Glutamatergic neuron (in vitro differentiated cells): ENCODE measurements around the gene SLC9A3. TPM values are rescaled to one million over a fixed set of nuclear protein-coding genes. Genes with fewer than 3 reads are reported as not detected.

Source experiments
- DNase-seq: peaks from one replicate; pipeline ENCODE4 v3.0.0; 2022
- H3K27ac Mint-ChIP-seq: one replicate; pipeline ENCODE4 v1.8.0; 2020; ENCODE audit warnings: mild to moderate bottlenecking, mixed read lengths, inconsistent platforms; ENCODE audit not compliant: unreplicated experiment
- H3K27me3 Mint-ChIP-seq: one replicate; pipeline ENCODE4 v1.8.0; 2020; ENCODE audit warnings: mild to moderate bottlenecking, moderate library complexity, mixed read lengths, inconsistent platforms; ENCODE audit not compliant: unreplicated experiment
- H3K36me3 Mint-ChIP-seq: one replicate; pipeline ENCODE4 v1.8.0; 2020; ENCODE audit warnings: mild to moderate bottlenecking, mixed read lengths, inconsistent platforms; ENCODE audit not compliant: unreplicated experiment
- H3K4me1 Mint-ChIP-seq: one replicate; pipeline ENCODE4 v1.8.0; 2020; ENCODE audit warnings: mild to moderate bottlenecking, low read depth, mixed read lengths, inconsistent platforms; ENCODE audit not compliant: unreplicated experiment
- H3K4me3 Mint-ChIP-seq: one replicate; pipeline ENCODE4 v1.8.0; 2020; ENCODE audit warnings: mild to moderate bottlenecking, mixed read lengths, inconsistent platforms; ENCODE audit not compliant: unreplicated experiment
- H3K9me3 Mint-ChIP-seq: one replicate; pipeline ENCODE4 v1.8.0; 2020; ENCODE audit warnings: mild to moderate bottlenecking, moderate library complexity, mixed read lengths, inconsistent platforms; ENCODE audit not compliant: unreplicated experiment
- CTCF ChIP-seq: fragments of 200-600 bp; sonication (generic); IDR thresholded peaks from one replicate; pipeline ENCODE4 v1.5.0; 2021; ENCODE audit not compliant: partially characterized antibody, unreplicated experiment
- total RNA-seq: library from RNA; stranded (reverse); fragmentation: NEBNext Ultra II Directional; extraction: Animal tissue kit (Norgen Biotek cat#: 25700); gene quantifications from one replicate; pipeline ENCODE4 v1.2.1, GENCODE V29; 2021; ENCODE audit not compliant: unreplicated experiment

Gene SLC9A3
- total RNA-seq, 1 donor from 2014 or later: 1.1 TPM

- H3K27me3 Mint-ChIP-seq: peaks cover 11% of the 10 kb centered on the region
- no peak overlapping the region for H3K27ac Mint-ChIP-seq
- no peak for DNase-seq
- TF ChIP-seq CTCF: no peak
- H3K4me3 Mint-ChIP-seq: no peak overlapping the region
- peaks cover 7% of the 10 kb centered on the region for H3K4me1 Mint-ChIP-seq
- peaks cover 12% of the 10 kb centered on the region for H3K36me3 Mint-ChIP-seq
- H3K9me3 Mint-ChIP-seq: peaks cover 10% of the 10 kb centered on the region
Measured at GRCh38 chr5:568809-569208, 44.6 kb upstream of the SLC9A3 start.

- peaks cover 12% of the 10 kb centered on the region for H3K36me3 Mint-ChIP-seq
- no peak for TF ChIP-seq CTCF
- H3K9me3 Mint-ChIP-seq: peaks cover 10% of the 10 kb centered on the region
- no peak overlapping the region for H3K27ac Mint-ChIP-seq
- DNase-seq: no peak
- H3K4me1 Mint-ChIP-seq: peaks cover 7% of the 10 kb centered on the region
- H3K4me3 Mint-ChIP-seq: no peak overlapping the region
- H3K27me3 Mint-ChIP-seq: peaks cover 11% of the 10 kb centered on the region
Measured at GRCh38 chr5:568061-568781, 44.0 kb upstream of the SLC9A3 start.

DNA sequence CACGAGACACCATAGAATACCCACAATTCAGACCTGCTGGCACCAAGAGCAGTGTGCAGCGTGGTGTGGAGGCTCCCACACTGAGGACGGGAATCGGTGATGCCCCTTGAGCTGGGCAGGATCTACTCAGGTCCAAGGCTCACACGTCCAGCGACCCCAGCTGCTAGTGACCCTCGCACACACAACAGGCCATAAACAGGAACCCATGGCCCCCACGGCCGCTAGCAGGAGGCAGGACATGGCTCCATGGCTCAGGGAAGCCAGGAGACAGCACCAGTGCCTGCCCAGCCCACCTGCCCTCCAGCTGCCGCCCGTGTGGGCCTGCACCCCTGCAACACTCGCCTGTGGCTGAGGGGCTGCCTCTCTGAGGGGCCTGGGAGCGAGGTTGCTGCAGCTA lies 43.4 kb upstream of the SLC9A3 start:
- peaks cover 11% of the 10 kb centered on the region for H3K27me3 Mint-ChIP-seq
- TF ChIP-seq CTCF: no peak
- H3K9me3 Mint-ChIP-seq: peaks cover 10% of the 10 kb centered on the region

DNA sequence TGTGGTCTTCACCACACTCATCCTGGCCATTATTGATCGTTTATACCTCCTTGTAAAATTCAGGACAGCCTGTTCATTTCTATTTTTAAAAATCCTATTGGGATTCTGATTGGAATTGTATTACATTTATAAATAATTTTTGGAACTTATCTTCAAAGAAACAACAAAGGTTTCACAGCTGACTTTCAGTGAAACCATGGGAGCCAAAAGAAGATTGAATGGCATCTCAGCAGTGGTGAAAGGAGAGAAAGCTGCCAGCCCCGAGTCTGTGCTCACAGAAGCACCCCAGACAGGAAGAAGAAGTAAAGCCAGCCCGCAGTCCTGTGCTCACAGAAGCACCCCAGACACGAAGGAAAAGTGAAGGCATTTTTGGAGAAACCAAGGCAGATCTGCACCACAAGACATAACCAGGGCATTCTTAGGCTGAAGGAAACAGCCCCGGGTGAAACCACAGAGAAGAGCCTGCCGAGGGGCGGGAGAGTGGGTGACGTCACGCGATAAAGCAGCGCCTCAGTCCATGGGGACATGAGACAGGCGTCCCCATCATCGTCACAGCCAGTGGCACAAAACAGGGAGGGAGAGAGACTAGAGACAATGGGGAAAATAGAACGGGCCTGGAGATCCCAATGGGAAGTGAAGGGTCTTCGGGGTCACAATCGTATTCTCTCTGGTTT lies 42.5 kb upstream of the SLC9A3 start:
- Mint-ChIP-seq H3K27me3 (peaks cover 11% of the 10 kb centered on the region), H3K36me3 (peaks cover 12% of the 10 kb centered on the region), H3K9me3 (peaks cover 6% of the 10 kb centered on the region), H3K4me3 (no peak overlapping the region), H3K27ac (no peak overlapping the region), H3K4me1 (peaks cover 2% of the 10 kb centered on the region)
- TF ChIP-seq CTCF: no peak
- DNase-seq: no peak

More for the DNA sequence above, 43.4 kb upstream of the SLC9A3 start:
- H3K27ac Mint-ChIP-seq: peak overlapping the region; percentile 22
- peaks cover 7% of the 10 kb centered on the region for H3K4me1 Mint-ChIP-seq
- peaks cover 12% of the 10 kb centered on the region for H3K36me3 Mint-ChIP-seq
- DNase-seq: no peak
- H3K4me3 Mint-ChIP-seq: no peak overlapping the region
